Glomerular visceral epithelial cell (primary cell): ENCODE measurements around the gene SYNPR.
"Not testable (repeated sequence)": the region's sequence is repeated elsewhere in the genome, so short reads cannot be mapped to it uniquely, and the experiment has no call there.

ENCODE experiments used
- DNase-seq: peaks from one replicate; pipeline ENCODE4 v3.0.0-alpha.2; 2016; ENCODE audit errors: extremely low spot score

SYNPR gene

DNA sequence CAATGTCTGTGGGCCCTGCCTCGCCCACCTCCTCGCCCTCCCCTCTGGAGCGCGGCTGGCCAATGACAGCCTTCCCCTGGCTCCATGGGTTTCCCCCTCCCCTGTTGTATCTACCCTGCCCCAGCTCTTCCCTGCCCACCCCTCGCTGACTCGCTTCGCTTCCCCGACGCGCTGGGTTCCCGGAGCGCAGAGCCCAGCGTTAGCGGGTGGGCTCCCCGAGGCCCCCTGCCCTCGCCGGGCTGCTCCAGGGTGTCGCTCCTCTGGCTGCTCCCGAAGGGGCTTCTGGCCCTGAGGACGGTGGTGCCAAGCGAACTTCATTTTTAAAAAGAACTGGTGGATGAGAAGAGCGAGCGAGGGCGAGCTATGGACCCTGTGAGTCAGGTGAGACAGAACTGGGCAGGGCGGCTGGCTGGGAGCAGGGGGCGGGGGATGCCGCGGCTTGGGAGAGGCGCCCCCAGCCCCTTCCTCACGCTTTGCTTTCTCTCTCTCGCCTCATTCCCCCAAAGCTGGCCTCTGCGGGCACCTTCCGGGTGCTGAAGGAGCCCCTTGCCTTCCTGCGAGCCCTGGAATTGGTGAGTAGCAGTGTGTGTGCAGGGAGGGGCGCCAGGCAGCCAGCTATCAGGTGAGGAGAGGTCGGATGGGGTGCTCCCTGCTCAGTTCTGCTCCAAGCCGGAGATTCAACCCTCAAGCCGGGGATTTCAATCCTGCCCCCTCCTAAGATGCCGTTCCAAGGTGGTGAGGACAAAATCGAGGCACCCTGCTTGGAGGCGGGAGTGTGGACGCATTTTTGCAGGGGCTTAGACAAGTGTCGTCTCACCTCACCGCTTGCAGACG lies at the start of gene SYNPR:
TSS of gene SYNPR (plus strand) at position 138 of the 834 bp plus-strand sequence.
- no peak for DNase-seq

DNA sequence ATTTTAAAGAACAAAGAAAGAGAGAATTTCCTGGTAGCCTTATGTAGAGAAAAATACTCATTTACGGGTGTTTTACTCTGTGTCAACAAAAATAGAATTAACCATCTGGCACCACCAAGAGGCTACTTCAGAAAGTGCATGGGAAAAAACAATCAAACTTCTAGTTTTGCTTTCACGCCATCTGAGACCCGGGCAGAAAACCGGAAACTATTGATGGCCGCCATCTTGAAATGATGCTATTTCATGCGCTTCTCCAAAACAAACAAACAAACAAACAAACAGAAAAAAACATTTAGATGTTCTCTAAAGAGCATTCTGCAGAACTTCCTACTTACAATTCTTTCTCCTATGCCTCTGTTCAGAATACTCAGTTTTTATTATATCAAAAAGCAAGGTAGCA lies 49.4 kb upstream of the SYNPR start:
- DNase-seq: peak; percentile 12

GRCh38 chr3:63230146-63230545 lies 48.0 kb upstream of the SYNPR start:
- DNase-seq: no peak

- DNase-seq: no peak
Measured at GRCh38 chr3:63231643-63232042, 46.5 kb upstream of the SYNPR start.

- no peak for DNase-seq
Measured at GRCh38 chr3:63232764-63233396, 45.2 kb upstream of the SYNPR start.

- no peak for DNase-seq
Measured at GRCh38 chr3:63240381-63240902, 37.7 kb upstream of the SYNPR start.

- DNase-seq: no peak
Measured at GRCh38 chr3:63242124-63242523, 36.0 kb upstream of the SYNPR start.

DNA sequence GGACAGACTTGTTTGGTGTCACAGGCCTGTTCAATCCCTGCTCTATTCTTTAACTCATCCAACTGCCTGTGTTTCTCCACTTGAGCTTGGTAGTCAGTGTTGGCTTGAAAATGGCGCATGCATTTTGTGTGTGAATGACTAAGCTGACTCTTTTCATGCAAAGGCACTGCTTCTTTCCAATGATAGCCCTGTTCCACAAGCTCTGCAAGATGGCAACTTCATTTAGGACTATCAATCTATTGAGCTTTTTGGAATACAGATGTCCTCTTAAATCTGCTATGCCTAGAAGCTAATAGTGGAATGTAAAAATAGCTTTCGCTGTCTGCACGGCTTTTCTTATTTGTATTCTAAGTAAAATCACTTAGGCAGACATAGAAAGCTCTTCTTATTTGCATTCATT lies 33.6 kb upstream of the SYNPR start:
- no peak for DNase-seq

GRCh38 chr3:63245726-63246241 lies 32.3 kb upstream of the SYNPR start:
- no peak for DNase-seq

- no peak for DNase-seq
Measured at GRCh38 chr3:63248015-63248414, 30.1 kb upstream of the SYNPR start.

GRCh38 chr3:63251499-63251898 lies 26.6 kb upstream of the SYNPR start:
- no peak for DNase-seq

DNA sequence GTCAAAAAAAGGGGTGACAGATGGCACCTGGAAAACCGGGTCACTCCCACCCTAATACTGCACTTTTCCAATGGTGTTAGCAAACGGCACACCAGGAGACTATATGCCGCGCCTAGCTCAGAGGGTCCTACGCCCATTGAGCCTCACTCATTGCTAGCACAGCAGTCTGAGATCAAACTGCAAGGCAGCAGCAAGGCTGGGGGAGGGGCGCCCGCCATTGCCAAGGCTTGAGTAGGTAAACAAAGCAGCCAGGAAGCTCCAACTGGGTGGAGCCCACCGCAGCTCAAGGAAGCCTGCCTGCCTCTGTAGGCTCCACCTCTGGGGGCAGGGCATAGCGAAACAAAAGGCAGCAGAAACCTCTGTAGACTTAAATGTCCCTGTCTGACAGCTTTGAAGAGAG lies 22.3 kb upstream of the SYNPR start:
- DNase-seq: not testable (repeated sequence)

DNA sequence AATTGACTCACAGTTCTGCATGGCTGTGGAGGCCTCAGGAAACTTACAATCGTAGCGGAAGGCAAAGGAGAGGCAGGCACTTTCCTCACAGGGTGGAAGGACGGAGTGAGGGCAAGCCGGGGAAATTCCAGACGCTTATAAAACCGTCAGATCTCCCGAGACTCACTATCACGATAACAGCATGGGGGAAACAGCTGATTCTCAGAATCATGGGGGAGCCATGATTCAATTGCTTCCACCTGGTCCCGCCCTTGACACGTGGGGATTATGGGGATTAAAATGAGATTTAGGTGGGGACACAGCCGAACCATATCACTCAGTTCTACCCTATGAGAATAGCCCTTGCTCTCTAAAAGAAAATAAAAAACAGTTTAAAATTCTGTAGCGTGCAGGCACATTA lies 13.4 kb upstream of the SYNPR start:
- DNase-seq: no peak

DNA sequence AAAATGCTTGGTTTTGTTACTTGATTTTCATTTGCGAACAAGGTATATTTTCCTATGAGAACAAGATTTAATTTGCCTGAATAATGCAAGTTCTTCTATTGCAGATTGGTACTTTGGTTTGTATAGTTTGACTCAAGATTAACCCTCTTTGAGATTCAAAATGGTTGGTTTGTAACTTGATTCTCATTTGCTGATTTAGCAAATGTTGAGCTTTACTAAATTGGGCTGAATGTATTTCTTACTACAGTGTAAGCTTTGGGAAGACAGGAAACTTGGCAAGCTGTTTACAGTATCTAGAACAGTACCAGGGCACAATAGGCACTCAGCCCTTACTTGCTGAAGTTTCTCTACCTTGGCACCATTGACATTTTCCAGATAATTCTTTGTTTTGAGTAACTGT lies 3.7 kb upstream of the SYNPR start:
- DNase-seq: no peak

- DNase-seq: no peak
Measured at GRCh38 chr3:63279005-63279841, 1.1 kb downstream of the SYNPR start.

GRCh38 chr3:63287610-63288009 lies 9.5 kb downstream of the SYNPR start:
- DNase-seq: no peak

DNA sequence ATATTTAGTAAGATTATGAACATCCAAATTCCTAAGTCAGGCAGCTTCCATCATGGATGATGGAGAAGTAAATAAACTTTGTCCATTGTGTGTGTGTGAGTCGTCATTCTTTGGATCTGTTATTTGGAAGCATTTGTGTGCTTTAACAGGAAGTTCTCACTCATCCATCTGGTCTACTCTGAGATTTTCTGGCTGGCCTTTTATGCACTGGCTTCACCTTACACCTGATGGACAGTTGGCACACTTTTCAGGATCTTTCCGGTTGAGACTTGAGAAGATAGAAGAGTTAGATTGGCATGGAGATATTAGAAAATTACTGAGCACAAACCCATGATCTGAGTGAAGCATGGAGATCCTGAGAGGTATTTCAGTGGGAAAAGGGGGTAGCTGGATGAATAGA lies 12.6 kb downstream of the SYNPR start:
- DNase-seq: no peak

DNA sequence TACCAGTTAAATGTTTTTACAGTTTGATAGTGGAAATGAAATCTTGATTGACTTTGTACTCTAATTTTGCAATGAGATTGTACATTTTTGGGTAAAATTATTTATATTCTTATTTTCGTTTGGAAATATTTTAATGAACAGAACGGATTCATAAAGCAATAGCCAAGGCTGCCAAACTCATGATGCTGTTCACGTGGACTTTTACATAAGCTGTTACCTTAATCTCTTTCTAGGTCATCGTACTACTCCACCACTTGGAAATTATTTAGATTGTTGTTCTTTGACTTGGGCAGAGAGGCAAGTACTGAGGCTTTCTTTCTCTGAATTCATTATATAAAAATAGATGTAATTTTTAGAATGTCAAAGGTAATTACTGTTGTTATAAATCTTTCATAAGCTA lies 16.2 kb downstream of the SYNPR start:
- DNase-seq: no peak

DNA sequence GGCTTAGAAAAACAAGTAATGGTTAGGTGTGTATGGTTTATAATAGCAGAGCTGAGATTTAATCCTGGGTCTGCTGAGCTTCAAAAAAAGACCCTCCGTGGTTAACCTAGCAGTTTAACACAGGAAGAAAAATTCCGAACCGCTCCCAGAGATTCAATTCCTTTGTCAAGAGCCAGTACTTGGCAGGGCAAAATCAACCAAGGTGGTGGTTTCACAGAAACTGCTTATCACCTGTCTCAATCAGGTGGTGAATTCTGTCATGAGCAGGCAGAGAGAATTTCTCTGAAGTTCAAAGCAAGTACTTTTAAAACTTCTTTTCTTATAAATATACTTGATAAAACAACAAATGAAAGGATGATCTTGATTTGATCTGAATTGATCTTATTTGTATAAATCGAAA lies 17.2 kb downstream of the SYNPR start:
- no peak for DNase-seq

DNA sequence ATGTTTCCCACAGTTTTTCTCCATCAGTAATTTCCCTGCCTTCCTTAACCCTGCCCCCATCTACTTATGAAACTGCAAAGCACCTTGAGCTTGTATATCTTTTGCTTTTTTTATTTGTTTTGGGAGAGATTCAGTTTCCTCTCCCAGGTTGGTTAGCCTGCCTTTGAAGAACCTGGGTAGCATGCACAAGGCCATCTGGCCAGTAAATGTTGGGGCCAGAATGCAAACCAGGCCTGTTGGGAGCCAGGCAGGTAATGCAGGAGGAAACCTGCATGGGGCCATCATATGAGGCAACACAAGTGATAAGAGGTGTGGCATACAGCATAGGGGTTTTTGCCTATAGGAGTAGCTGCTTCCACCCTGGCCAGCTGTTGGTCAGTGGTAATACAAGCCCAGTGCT lies 17.7 kb downstream of the SYNPR start:
- DNase-seq: no peak

DNA sequence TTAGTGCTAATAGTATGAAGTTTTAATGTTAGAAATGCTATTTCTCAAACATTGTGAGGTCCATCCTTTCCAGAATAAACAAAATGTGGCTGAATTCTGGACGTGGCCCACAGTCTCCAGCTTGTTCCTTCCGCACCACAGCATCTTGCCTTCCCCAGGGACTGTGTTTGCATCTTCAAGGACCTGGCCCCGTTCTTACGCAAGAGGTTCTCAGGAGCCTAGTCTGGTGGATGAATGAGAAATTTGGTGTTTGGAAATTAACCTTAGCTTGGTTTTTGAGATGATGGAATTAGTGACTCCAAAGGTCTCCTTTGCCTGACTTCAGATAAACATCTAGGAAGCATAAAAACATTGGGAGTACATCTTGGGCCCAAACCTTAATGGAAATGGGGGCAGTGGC lies 18.1 kb downstream of the SYNPR start:
- no peak for DNase-seq

GRCh38 chr3:63303238-63303637 lies 25.1 kb downstream of the SYNPR start:
- DNase-seq: no peak
